GM12874 (cell line): ENCODE data around the gene USP54.

Source experiments
- TF ChIP-seq, protein P1 (sequence below): IDR thresholded peaks from 2 replicates; pipeline ENCODE4 v1.5.1; 2011; ENCODE audit warnings: low read depth, mild to moderate bottlenecking, control low read depth, low read length, moderate library complexity; ENCODE audit not compliant: insufficient read depth

The USP54 gene

DNA sequence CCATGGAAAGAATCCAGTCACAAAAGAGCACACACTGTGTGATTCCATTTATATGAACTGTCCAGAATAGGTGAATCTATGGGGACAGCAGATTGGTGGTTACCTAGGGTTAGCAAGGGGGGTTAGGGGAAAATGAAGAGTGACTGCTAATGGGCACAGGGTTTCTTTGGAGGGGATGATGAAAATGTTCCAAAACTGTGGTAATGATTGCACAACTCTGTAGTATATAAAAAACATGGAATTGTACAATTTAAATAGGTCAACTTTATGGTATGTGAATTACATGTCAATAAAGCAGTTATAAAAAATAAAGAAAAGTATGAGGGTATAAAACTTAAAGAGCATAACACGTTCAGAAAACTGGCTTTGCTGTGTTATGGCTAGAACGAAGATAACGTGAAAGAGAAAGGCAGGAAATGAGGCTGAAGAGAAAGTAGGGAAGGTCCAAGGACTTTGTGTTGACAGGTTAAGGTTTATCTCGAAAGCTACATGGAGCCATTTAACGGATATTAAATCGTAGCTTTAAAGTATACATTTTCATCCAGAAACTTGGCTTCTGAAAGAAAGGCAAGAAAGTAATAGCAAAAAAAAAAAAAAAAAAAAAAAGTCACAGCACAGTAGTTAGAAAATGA is 131.3 kb downstream of the USP54 start:
- TF ChIP-seq, protein P1, sequence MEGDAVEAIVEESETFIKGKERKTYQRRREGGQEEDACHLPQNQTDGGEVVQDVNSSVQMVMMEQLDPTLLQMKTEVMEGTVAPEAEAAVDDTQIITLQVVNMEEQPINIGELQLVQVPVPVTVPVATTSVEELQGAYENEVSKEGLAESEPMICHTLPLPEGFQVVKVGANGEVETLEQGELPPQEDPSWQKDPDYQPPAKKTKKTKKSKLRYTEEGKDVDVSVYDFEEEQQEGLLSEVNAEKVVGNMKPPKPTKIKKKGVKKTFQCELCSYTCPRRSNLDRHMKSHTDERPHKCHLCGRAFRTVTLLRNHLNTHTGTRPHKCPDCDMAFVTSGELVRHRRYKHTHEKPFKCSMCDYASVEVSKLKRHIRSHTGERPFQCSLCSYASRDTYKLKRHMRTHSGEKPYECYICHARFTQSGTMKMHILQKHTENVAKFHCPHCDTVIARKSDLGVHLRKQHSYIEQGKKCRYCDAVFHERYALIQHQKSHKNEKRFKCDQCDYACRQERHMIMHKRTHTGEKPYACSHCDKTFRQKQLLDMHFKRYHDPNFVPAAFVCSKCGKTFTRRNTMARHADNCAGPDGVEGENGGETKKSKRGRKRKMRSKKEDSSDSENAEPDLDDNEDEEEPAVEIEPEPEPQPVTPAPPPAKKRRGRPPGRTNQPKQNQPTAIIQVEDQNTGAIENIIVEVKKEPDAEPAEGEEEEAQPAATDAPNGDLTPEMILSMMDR: no peak

DNA sequence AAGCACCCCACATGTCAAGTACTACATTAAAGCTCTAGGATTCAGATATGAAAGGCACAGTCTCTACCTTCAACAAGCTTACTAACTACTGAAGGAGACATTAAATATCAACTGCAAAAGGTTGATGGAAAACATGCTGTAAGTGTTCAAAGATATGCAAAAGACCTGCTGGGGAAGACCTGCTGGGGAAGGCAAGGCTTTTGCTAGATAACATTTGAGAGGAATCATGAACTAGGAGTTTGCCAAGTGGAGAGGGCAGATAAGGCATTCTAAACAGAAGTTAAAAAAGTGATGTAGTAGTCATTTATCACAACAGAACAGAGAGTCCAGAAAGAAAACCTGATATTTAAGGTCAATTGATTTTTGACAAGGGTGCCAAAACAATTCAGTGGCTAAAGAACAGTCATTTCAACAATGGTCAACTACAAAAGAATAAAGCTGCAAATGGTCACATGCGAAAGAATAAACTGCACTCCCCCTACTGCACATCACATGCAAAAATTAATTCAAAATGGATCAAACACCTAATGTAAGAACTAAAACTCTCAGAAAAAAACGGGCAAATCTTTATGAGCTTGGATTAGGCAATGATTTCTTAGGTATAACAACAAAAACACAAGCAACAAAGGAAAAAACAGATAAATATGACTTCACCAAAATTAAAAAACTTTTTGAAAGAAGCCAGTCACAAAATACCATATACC is 134.8 kb downstream of the USP54 start:
- TF ChIP-seq, protein P1: no peak

- TF ChIP-seq, protein P1: no peak
Observed at GRCh38 chr10:73449113-73449512, 142.0 kb downstream of the USP54 start.

DNA sequence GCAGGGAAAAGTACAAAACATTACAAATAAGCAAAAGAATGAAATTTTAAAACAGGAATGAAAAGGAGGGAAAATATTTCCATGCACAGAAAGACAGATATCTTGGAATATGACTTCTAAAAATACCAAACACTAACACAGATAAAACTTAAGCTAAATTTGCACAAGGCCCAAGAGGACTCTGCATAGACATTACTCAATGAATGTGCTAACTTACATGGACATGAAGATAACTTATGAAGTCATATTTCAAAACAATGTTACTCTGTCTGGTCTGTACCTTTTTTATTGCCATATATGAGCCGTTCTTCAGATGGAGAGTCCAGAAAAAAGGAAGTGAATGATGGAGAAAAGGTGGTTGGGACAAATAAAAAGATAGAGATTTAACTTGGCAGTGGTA is 142.8 kb downstream of the USP54 start:
- TF ChIP-seq, protein P1: no peak
